Neuronal stem cell (in vitro differentiated cells): Measurements from ENCODE around the gene STK40.

Experiments
- DNase-seq: peaks from one replicate; pipeline ENCODE4 v3.0.0-alpha.2; 2013; ENCODE audit warnings: low spot score
- H2AFZ ChIP-seq: one replicate; pipeline ENCODE4 v1.6.1; 2013; ENCODE audit warnings: mild to moderate bottlenecking, low read length, inconsistent platforms
- H2AK5ac ChIP-seq: 2 replicates; pipeline ENCODE4 v1.6.1; 2013; ENCODE audit warnings: low read depth, mild to moderate bottlenecking, inconsistent platforms, low read length, moderate library complexity, mixed read lengths
- H2BK120ac ChIP-seq: 2 replicates; pipeline ENCODE4 v1.6.1; 2013; ENCODE audit warnings: low read depth, mild to moderate bottlenecking, inconsistent platforms, low read length, moderate library complexity, mixed read lengths
- H2BK12ac ChIP-seq: one replicate; pipeline ENCODE4 v1.6.1; 2013; ENCODE audit warnings: low read length, inconsistent platforms
- H2BK15ac ChIP-seq: 2 replicates; pipeline ENCODE4 v1.6.1; 2013; ENCODE audit warnings: mild to moderate bottlenecking, low read length, inconsistent platforms, mixed read lengths
- H2BK5ac ChIP-seq: one replicate; pipeline ENCODE4 v1.6.1; 2013; ENCODE audit warnings: inconsistent platforms, mild to moderate bottlenecking, low read length, moderate library complexity
- H3K14ac ChIP-seq: one replicate; pipeline ENCODE4 v1.6.1; 2013; ENCODE audit warnings: low read length, inconsistent platforms
- H3K18ac ChIP-seq: 2 replicates; pipeline ENCODE4 v1.6.1; 2013; ENCODE audit warnings: low read length, inconsistent platforms
- H3K23ac ChIP-seq: 2 replicates; pipeline ENCODE4 v1.6.1; 2013; ENCODE audit warnings: low read depth, mild to moderate bottlenecking, mixed read lengths, low read length, inconsistent platforms; ENCODE audit not compliant: poor library complexity
- H3K27ac ChIP-seq: replicated peaks from 3 replicates; pipeline ENCODE4 v1.5.1; 2013; ENCODE audit warnings: low read length, inconsistent platforms
- H3K27me3 ChIP-seq, 3 experiments: 2 replicates each; pipeline ENCODE4 v1.6.1; 2013; ENCODE audit warnings: low read length in 3 of 3, mild to moderate bottlenecking in 2 of 3, inconsistent platforms in 1 of 3, low read depth in 1 of 3, mixed read lengths in 1 of 3, moderate library complexity in 1 of 3; ENCODE audit not compliant: control insufficient read depth in 3 of 3, insufficient read depth in 3 of 3
- H3K36me3 ChIP-seq, 2 donors: replicated peaks in 1 of 2; 2 replicates each; pipeline ENCODE4 v1.6.1; 2013; ENCODE audit warnings: low read length in 2 of 2; ENCODE audit not compliant: control insufficient read depth in 2 of 2, insufficient read depth in 2 of 2
- H3K4ac ChIP-seq: 2 replicates; pipeline ENCODE4 v1.6.1; 2013; ENCODE audit warnings: inconsistent platforms, mild to moderate bottlenecking, low read length, moderate library complexity
- H3K4me1 ChIP-seq, 2 donors: 1 replicate in 1 of 2; 2 replicates in 1 of 2; pipeline ENCODE4 v1.6.1; 2013; ENCODE audit warnings: low read length in 2 of 2, low read depth in 1 of 2; ENCODE audit not compliant: control insufficient read depth in 2 of 2, insufficient read depth in 1 of 2
- H3K4me2 ChIP-seq: one replicate; pipeline ENCODE4 v1.6.1; 2013; ENCODE audit warnings: mild to moderate bottlenecking, low read length, inconsistent platforms; ENCODE audit not compliant: insufficient read depth, poor library complexity, severe bottlenecking
- H3K4me3 ChIP-seq, 2 donors: 2 replicates each; pipeline ENCODE4 v1.5.1; 2013; ENCODE audit warnings: low read length in 2 of 2, mild to moderate bottlenecking in 2 of 2, inconsistent platforms in 1 of 2, moderate library complexity in 1 of 2
- H3K79me1 ChIP-seq: one replicate; pipeline ENCODE4 v1.6.1; 2013; ENCODE audit warnings: low read depth, mild to moderate bottlenecking, inconsistent platforms, low read length, moderate library complexity
- H3K9ac ChIP-seq: one replicate; pipeline ENCODE4 v1.6.1; 2013; ENCODE audit warnings: mild to moderate bottlenecking, low read depth, low read length, inconsistent platforms; ENCODE audit not compliant: poor library complexity
- H3K9me3 ChIP-seq, 2 donors: replicated peaks in 1 of 2; 2 replicates each; pipeline versions ENCODE3 to v1.6.1; 2013; ENCODE audit warnings: low read length in 2 of 2, mild to moderate bottlenecking in 2 of 2, inconsistent platforms in 1 of 2, low read depth in 1 of 2, mixed read lengths in 1 of 2, moderate library complexity in 1 of 2; ENCODE audit not compliant: control insufficient read depth in 2 of 2, insufficient read depth in 1 of 2
- H4K8ac ChIP-seq: one replicate; pipeline ENCODE4 v1.6.1; 2013; ENCODE audit warnings: low read depth, mild to moderate bottlenecking, inconsistent platforms, low read length, moderate library complexity
- H4K91ac ChIP-seq: one replicate; pipeline ENCODE4 v1.6.1; 2013; ENCODE audit warnings: low read length, low read depth, mild to moderate bottlenecking, inconsistent platforms; ENCODE audit not compliant: poor library complexity
- WGBS, 2 donors: extraction: QIAGEN DNeasy Blood & Tissue Kit; methylation state at CpG; one replicate each; pipeline ENCODE4 v1.1.7; 2013; ENCODE audit warnings: missing lambda C conversion rate in 2 of 2, mixed read lengths in 1 of 2; ENCODE audit not compliant: insufficient read length in 2 of 2, insufficient replicate concordance in 1 of 2; ENCODE audit errors: extremely low coverage in 2 of 2; 5-methylcytosine and 5-hydroxymethylcytosine counted together

STK40 gene

DNA sequence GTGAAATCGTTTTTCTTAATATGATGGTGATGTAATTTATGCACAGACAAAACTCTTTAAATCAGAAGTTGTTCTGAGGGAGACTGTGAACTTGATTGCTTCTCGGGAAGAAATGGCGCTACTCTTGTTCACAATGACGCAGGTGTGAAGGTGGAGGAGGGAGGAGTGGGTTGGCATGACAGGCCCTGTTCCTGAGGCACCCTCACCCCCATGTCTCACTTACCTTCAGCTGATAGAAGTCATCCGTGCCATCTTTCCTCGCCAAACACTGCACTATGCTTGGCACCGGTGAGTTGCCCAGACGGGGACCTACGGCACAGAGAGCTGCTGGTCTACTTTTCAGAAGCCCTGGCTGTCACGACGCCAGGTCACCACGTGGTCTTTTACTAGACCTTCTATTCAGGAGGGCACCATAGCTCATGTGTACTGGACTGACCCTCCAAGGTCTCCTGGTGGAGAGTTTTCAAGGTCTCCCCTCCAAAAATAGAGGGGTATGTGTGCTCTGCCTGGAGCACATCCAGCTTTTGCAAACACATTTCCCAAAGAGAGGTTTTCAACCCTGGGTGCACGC, 27.1 kb downstream of the STK40 start:
- Histone ChIP-seq H3K9ac (no peak overlapping the region), H2BK120ac (no peak overlapping the region), H3K4me1 (peaks cover 0 to 1% of the 10 kb centered on the region in 2 donors), H3K14ac (no peak overlapping the region), H2BK15ac (no peak overlapping the region), H3K4me2 (no peak overlapping the region), H3K36me3 (peaks cover 27 to 84% of the 10 kb centered on the region in 2 donors), H3K18ac (no peak overlapping the region), H3K4me3 (no peak overlapping the region), H3K9me3 (no peaks in the 10 kb centered on the region), H2AK5ac (no peak overlapping the region), H3K27me3 (no peaks in the 10 kb centered on the region), H2BK12ac (no peak overlapping the region), H3K23ac (no peak overlapping the region), H4K8ac (no peak overlapping the region), H4K91ac (no peak overlapping the region), H3K4ac (no peak overlapping the region), H3K79me1 (peaks cover 3% of the 10 kb centered on the region), H2AFZ (no peak overlapping the region), H3K27ac (no peak overlapping the region), H2BK5ac (no peak overlapping the region)
- DNase-seq: no peak
- WGBS, 2 donors: no CpG with 5 or more reads among the region's 13 CpGs

DNA sequence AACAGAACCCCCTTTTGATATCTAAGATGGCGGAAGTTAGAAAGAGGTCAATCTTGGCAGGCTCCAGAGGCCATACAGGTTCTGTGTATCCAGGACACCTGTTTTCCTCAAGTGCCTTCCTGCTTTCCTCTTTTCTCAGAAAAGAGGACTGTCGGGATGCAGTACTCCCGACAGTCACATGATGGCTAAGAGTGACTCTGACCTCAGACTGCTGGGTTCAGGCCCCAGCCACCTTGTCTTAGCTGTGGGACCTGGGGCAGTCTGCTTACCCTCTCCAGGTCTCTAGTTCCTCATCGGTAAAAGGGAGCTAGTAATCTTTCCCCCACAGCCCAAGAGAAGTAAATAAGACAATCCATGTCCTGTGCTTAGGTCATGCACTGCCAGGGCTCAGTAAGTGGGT, 29.9 kb downstream of the STK40 start:
- Histone ChIP-seq H3K4me2 (no peak overlapping the region), H2BK5ac (no peak overlapping the region), H3K4me3 (no peak overlapping the region), H4K8ac (no peak overlapping the region), H2BK120ac (no peak overlapping the region), H2BK15ac (no peak overlapping the region), H2AFZ (no peak overlapping the region), H3K18ac (no peak overlapping the region), H3K9ac (no peak overlapping the region), H4K91ac (no peak overlapping the region), H3K79me1 (peaks cover 3% of the 10 kb centered on the region), H3K36me3 (peaks cover 26 to 78% of the 10 kb centered on the region in 2 donors), H2AK5ac (no peak overlapping the region), H3K27me3 (no peaks in the 10 kb centered on the region), H3K4ac (no peak overlapping the region), H3K23ac (no peak overlapping the region), H3K27ac (no peak overlapping the region), H3K9me3 (no peaks in the 10 kb centered on the region), H2BK12ac (no peak overlapping the region), H3K4me1 (peaks cover 21% of the 10 kb centered on the region in 2 donors), H3K14ac (no peak overlapping the region)
- WGBS, 2 donors: no CpG with 5 or more reads among the region's 4 CpGs
- no peak for DNase-seq

GRCh38 chr1:36354486-36354885, 31.2 kb downstream of the STK40 start:
- H4K8ac ChIP-seq: no peak overlapping the region
- no peak for DNase-seq
- no peak overlapping the region for H3K9ac ChIP-seq
- H3K18ac ChIP-seq: no peak overlapping the region
- no peak overlapping the region for H3K14ac ChIP-seq
- no peak overlapping the region for H2BK12ac ChIP-seq
- H2BK5ac ChIP-seq: no peak overlapping the region
- H3K4me1 ChIP-seq: peaks cover 26 to 29% of the 10 kb centered on the region in 2 donors
- no peak overlapping the region for H2BK120ac ChIP-seq
- H3K79me1 ChIP-seq: peaks cover 3% of the 10 kb centered on the region
- no peak overlapping the region for H4K91ac ChIP-seq
- no peak overlapping the region for H3K4me2 ChIP-seq
- peaks cover 29 to 76% of the 10 kb centered on the region in 2 donors for H3K36me3 ChIP-seq
- no peak overlapping the region for H2BK15ac ChIP-seq
- no peaks in the 10 kb centered on the region for H3K27me3 ChIP-seq
- no peak overlapping the region for H2AK5ac ChIP-seq
- H3K23ac ChIP-seq: no peak overlapping the region
- WGBS, 2 donors: no CpG with 5 or more reads among the region's 11 CpGs
- no peak overlapping the region for H3K27ac ChIP-seq
- H2AFZ ChIP-seq: no peak overlapping the region
- H3K4ac ChIP-seq: no peak overlapping the region
- H3K4me3 ChIP-seq: no peak overlapping the region
- no peaks in the 10 kb centered on the region for H3K9me3 ChIP-seq

GRCh38 chr1:36352910-36353878, 32.5 kb downstream of the STK40 start:
- Histone ChIP-seq H3K4me1 (peaks cover 26 to 29% of the 10 kb centered on the region in 2 donors), H3K27me3 (no peaks in the 10 kb centered on the region), H2AK5ac (peak overlapping the region; percentile 36), H3K9me3 (peaks cover 0 to 1% of the 10 kb centered on the region in 2 donors), H3K18ac (peak overlapping the region; percentile 9), H2BK5ac (peak overlapping the region; percentile 33), H3K79me1 (peaks cover 3% of the 10 kb centered on the region), H3K27ac (no peak overlapping the region), H4K91ac (peak overlapping the region; percentile 35), H4K8ac (no peak overlapping the region), H3K9ac (no peak overlapping the region), H3K14ac (no peak overlapping the region), H2BK12ac (no peak overlapping the region), H3K4me2 (no peak overlapping the region), H2AFZ (no peak overlapping the region), H2BK120ac (no peak overlapping the region), H3K36me3 (peaks cover 34 to 75% of the 10 kb centered on the region in 2 donors), H2BK15ac (peak overlapping the region; percentile 75), H3K4me3 (no peak overlapping the region), H3K23ac (peak overlapping the region; percentile 13), H3K4ac (no peak overlapping the region)
- WGBS, 2 donors: no CpG with 5 or more reads among the region's 15 CpGs
- DNase-seq: no peak
